ENCODE results near the gene TBX1. TPM values are rescaled to one million over a fixed set of nuclear protein-coding genes. Genes with fewer than 3 reads are reported as not detected.
"Not testable (repeated sequence)": the region's sequence is repeated elsewhere in the genome, so short reads cannot be mapped to it uniquely, and the experiment has no call there.

Gene TBX1
- total RNA-seq, 4 donors from 2014 or later = 7.6 to 34.3 (median 18.5) TPM

- no peaks in the 10 kb centered on the region for H3K27me3 ChIP-seq
- whole genome bisulfite sequencing, 2 donors = 94% methylated on average over 8 of the region's 8 CpGs
Measured at GRCh38 chr22:19774628-19775027, 14.1 kb downstream of the TBX1 start.

GRCh38 chr22:19775496-19776325, 15.1 kb downstream of the TBX1 start:
- intact Hi-C loops (cut with DNase I) = no loop called here
- Histone ChIP-seq H3K4me3 (replicated peaks in 1 of 3) (no peak overlapping the region), H3K4me1 (peaks cover 0 to 5% of the 10 kb centered on the region in 2 donors), H3K36me3 (no peaks in the 10 kb centered on the region), H3K27me3 (no peaks in the 10 kb centered on the region), H3K9me3 (no peaks in the 10 kb centered on the region), H3K27ac (no peak overlapping the region)
- 88 to 96% methylated on average over 7 to 17 of the region's 24 CpGs for WGBS, 2 donors
- TF ChIP-seq POLR2A (IDR thresholded peaks at IDR 0.05) = no peak
- TF ChIP-seq CTCF (IDR thresholded peaks at IDR 0.05) = no peak
- no peak for DNase-seq

More at GRCh38 chr22:19774628-19775027, 14.1 kb downstream of the TBX1 start:
- DNase-seq = no peak
- Histone ChIP-seq H3K9me3 (no peaks in the 10 kb centered on the region), H3K36me3 (no peaks in the 10 kb centered on the region), H3K4me3 (replicated peaks in 1 of 3) (no peak overlapping the region), H3K4me1 (peaks cover 0 to 5% of the 10 kb centered on the region in 2 donors), H3K27ac (no peak overlapping the region)
- intact Hi-C loops (cut with DNase I) = no loop called here
- no peak for TF ChIP-seq POLR2A (IDR thresholded peaks at IDR 0.05)
- no peak for TF ChIP-seq CTCF (IDR thresholded peaks at IDR 0.05)

GRCh38 chr22:19776433-19777031, 16.0 kb downstream of the TBX1 start:
- Histone ChIP-seq H3K36me3 (no peaks in the 10 kb centered on the region), H3K4me3 (replicated peaks in 1 of 3) (no peak overlapping the region), H3K27me3 (no peaks in the 10 kb centered on the region), H3K4me1 (peaks cover 0 to 5% of the 10 kb centered on the region in 2 donors), H3K27ac (no peak overlapping the region), H3K9me3 (no peaks in the 10 kb centered on the region)
- DNase-seq = no peak
- intact Hi-C loops (cut with DNase I) = no loop called here
- TF ChIP-seq POLR2A (IDR thresholded peaks at IDR 0.05) = no peak
- no peak for TF ChIP-seq CTCF (IDR thresholded peaks at IDR 0.05)
- WGBS, 2 donors = 68 to 69% methylated on average over 17 to 18 of the region's 18 CpGs

- H3K4me1 ChIP-seq; H3K36me3 ChIP-seq; H3K27me3 ChIP-seq; H3K4me3 ChIP-seq (replicated peaks in 1 of 3); H3K27ac ChIP-seq; H3K9me3 ChIP-seq; DNase-seq; intact Hi-C loops (cut with DNase I): not testable (repeated sequence)
- 85 to 89% methylated on average over 6 of the region's 6 CpGs for WGBS, 2 donors
Measured at GRCh38 chr22:19777192-19777591, 16.6 kb downstream of the TBX1 start.

GRCh38 chr22:19779011-19779421, 18.4 kb downstream of the TBX1 start:
- peaks cover 6 to 7% of the 10 kb centered on the region in 2 donors for H3K4me1 ChIP-seq
- DNase-seq = no peak
- no peak overlapping the region for H3K27ac ChIP-seq
- no peaks in the 10 kb centered on the region for H3K36me3 ChIP-seq
- WGBS, 2 donors = 89 to 92% methylated on average over 10 of the region's 10 CpGs
- no peaks in the 10 kb centered on the region for H3K9me3 ChIP-seq
- no peaks in the 10 kb centered on the region for H3K27me3 ChIP-seq
- intact Hi-C loops (cut with DNase I) = no loop called here
- TF ChIP-seq CTCF (IDR thresholded peaks at IDR 0.05) (no peak), POLR2A (IDR thresholded peaks at IDR 0.05) (no peak)
- no peak overlapping the region for H3K4me3 ChIP-seq (replicated peaks in 1 of 3)
